GM06990 (cell line): ENCODE data around the gene ANAPC1.
"Not testable (repeated sequence)": the region's sequence is repeated elsewhere in the genome, so short reads cannot be mapped to it uniquely, and the experiment has no call there.

ENCODE experiments used
- DNase-seq: peaks from one replicate; pipeline ENCODE4 v3.0.0-alpha.2; 2011; ENCODE audit not compliant: insufficient read length; ENCODE audit errors: extremely low read depth
- H3K27me3 ChIP-seq: replicated peaks from 2 replicates; pipeline ENCODE4 v1.6.0; 2011; ENCODE audit warnings: low read length; ENCODE audit not compliant: control insufficient read depth, insufficient read depth
- H3K36me3 ChIP-seq: 2 replicates; pipeline ENCODE4 v1.5.1; 2011; ENCODE audit warnings: low read length; ENCODE audit not compliant: control insufficient read depth, insufficient read depth
- H3K4me3 ChIP-seq: replicated peaks from 2 replicates; pipeline ENCODE4 v1.5.1; 2011; ENCODE audit warnings: low read depth, mild to moderate bottlenecking, control low read depth, low read length
- CTCF ChIP-seq: IDR thresholded peaks from 2 replicates; pipeline ENCODE4 v1.5.1; 2011; ENCODE audit warnings: low read length, control low read depth, mild to moderate bottlenecking, inconsistent platforms; ENCODE audit not compliant: insufficient read depth, poor library complexity, severe bottlenecking

ANAPC1 gene

GRCh38 chr2:111896576-111896975 is 12.6 kb upstream of the ANAPC1 start:
- Histone ChIP-seq H3K36me3 (no peaks in the 10 kb centered on the region), H3K27me3 (no peaks in the 10 kb centered on the region; the same call in 1 of the 2 replicates), H3K4me3 (no peak overlapping the region)
- TF ChIP-seq CTCF = no peak
- DNase-seq = no peak

- Histone ChIP-seq H3K27me3 (no peaks in the 10 kb centered on the region; the same call in 1 of the 2 replicates), H3K4me3 (no peak overlapping the region), H3K36me3 (no peaks in the 10 kb centered on the region)
- no peak for TF ChIP-seq CTCF
- DNase-seq = no peak
Measured at GRCh38 chr2:111896024-111896423, 12.0 kb upstream of the ANAPC1 start.

- DNase-seq = no peak
Measured at GRCh38 chr2:111884592-111884964, 585 bp upstream of the ANAPC1 start.

GRCh38 chr2:111872806-111873205 is 11.2 kb downstream of the ANAPC1 start:
- H3K4me3 ChIP-seq, DNase-seq, H3K27me3 ChIP-seq, H3K36me3 ChIP-seq: not testable (repeated sequence)

More at GRCh38 chr2:111884592-111884964, 585 bp upstream of the ANAPC1 start:
- Histone ChIP-seq H3K36me3 (no peaks in the 10 kb centered on the region), H3K4me3 (peak overlapping the region; percentile 95), H3K27me3 (no peaks in the 10 kb centered on the region)
- no peak for TF ChIP-seq CTCF

- H3K4me3 ChIP-seq, H3K36me3 ChIP-seq, H3K27me3 ChIP-seq, DNase-seq: not testable (repeated sequence)
Measured at GRCh38 chr2:111865124-111865523, 18.9 kb downstream of the ANAPC1 start.

- DNase-seq, H3K4me3 ChIP-seq, H3K36me3 ChIP-seq, H3K27me3 ChIP-seq: not testable (repeated sequence)
Measured at GRCh38 chr2:111860005-111860404, 24.0 kb downstream of the ANAPC1 start.

GRCh38 chr2:111852544-111852943 is 31.4 kb downstream of the ANAPC1 start:
- not testable (repeated sequence) for H3K36me3 ChIP-seq, DNase-seq

GRCh38 chr2:111850646-111851045 is 33.3 kb downstream of the ANAPC1 start:
- H3K27me3 ChIP-seq, H3K36me3 ChIP-seq, DNase-seq, H3K4me3 ChIP-seq: not testable (repeated sequence)
- TF ChIP-seq CTCF = peak; percentile 30

More at GRCh38 chr2:111852544-111852943, 31.4 kb downstream of the ANAPC1 start:
- H3K4me3 ChIP-seq, H3K27me3 ChIP-seq: not testable (repeated sequence)

- H3K27me3 ChIP-seq, H3K4me3 ChIP-seq, H3K36me3 ChIP-seq, DNase-seq: not testable (repeated sequence)
Measured at GRCh38 chr2:111839625-111840282, 44.2 kb downstream of the ANAPC1 start.

- not testable (repeated sequence) for H3K4me3 ChIP-seq, H3K27me3 ChIP-seq, DNase-seq, H3K36me3 ChIP-seq
Measured at GRCh38 chr2:111838992-111839391, 45.0 kb downstream of the ANAPC1 start.

GRCh38 chr2:111834221-111834620 is 49.8 kb downstream of the ANAPC1 start:
- H3K4me3 ChIP-seq, DNase-seq, H3K27me3 ChIP-seq, H3K36me3 ChIP-seq: not testable (repeated sequence)
